Activated CD8-positive, alpha-beta memory T cell treated with anti-CD3 and anti-CD28 coated beads, Interleukin-2, amount 50 U/mL, for 1 hour (primary cell): ENCODE data around the gene NME3.
"Not testable (repeated sequence)": the region's sequence is repeated elsewhere in the genome, so short reads cannot be mapped to it uniquely, and the experiment has no call there.

Experiments used
- DNase-seq: peaks from one replicate; pipeline ENCODE4 v3.0.0-alpha.2; 2020; ENCODE audit errors: extremely low read depth

The NME3 gene

DNA sequence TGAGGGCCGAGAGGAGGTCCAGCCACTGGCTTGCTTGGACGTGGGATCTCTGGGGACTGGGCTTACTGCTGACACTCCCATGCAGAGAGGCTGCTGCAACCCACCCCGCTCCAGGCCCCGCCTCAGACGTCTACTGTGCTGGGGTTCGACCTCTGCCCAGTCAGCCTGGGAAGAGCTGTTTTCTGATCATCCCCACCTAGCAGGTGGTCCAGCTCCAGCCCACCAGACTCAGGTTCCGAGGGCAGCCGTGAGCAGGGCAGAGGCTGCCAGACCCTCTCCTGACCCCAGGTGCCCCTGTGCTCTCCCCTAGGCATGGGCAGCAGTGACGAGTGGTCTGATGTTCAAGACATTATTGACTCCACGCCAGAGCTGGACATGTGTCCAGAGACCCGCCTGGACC, 23.4 kb downstream of the NME3 start:
- DNase-seq, result no peak

DNA sequence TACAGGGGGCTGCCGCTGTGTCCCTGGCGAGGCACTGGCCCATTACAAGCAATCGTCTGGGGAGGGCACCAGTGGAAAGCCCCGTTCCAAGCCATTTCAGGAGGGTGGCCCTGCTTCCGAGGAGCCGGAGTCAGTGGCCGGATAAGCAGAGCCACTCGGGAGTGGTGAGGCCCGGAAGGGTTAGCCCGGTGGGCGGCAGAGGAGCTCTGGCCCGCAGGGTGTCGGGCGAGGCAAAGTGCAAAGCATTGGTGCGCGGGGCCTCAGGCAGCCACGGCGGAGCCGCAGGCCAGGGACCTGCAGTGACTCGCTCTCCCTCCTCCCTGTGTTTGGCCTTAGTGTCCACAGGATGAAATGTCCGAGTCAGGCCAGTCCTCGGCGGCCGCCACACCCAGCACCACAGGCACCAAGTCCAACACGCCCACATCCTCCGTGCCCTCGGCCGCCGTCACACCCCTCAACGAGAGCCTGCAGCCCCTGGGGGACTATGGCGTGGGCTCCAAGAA, 24.6 kb downstream of the NME3 start:
- DNase-seq, result no peak

DNA sequence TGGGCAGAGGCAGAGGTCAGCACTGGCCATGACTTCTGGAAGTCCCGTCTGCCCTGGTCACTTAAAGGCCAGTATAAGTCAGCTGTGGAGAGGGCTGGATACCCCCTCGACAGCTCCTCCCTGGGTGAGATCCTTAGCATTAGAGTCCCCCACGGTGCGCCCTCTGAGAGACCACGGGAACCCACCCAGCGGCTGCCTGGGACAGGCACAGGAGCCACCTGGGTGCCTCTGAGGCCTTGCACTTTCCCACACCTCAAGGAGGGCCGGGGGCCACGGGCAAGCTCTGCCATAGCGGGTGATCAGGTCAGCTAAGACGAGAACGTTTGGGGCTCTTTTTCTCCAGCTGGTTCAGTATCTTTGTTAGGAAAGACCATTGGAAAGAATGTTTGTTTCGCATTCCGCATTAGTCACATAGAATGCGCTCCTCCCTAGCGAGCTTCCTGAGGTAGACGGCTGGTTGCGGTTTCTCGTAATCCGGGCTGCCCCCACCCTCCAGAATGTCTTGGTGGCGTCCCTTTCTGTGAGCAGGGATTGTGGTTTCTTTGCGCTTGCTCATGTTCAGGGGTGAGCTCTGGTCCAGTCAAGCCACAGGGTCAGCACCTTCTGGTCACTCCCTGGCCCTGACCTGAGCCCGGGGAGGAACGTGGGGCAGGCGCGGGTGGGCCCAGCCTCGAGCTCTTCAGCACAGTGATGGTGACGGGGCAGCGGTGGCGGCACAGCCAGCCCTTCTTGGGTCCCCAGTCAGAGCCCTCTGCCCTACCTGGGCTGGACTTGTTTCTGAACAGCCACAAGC, 25.2 kb downstream of the NME3 start:
- no peak for DNase-seq

DNA sequence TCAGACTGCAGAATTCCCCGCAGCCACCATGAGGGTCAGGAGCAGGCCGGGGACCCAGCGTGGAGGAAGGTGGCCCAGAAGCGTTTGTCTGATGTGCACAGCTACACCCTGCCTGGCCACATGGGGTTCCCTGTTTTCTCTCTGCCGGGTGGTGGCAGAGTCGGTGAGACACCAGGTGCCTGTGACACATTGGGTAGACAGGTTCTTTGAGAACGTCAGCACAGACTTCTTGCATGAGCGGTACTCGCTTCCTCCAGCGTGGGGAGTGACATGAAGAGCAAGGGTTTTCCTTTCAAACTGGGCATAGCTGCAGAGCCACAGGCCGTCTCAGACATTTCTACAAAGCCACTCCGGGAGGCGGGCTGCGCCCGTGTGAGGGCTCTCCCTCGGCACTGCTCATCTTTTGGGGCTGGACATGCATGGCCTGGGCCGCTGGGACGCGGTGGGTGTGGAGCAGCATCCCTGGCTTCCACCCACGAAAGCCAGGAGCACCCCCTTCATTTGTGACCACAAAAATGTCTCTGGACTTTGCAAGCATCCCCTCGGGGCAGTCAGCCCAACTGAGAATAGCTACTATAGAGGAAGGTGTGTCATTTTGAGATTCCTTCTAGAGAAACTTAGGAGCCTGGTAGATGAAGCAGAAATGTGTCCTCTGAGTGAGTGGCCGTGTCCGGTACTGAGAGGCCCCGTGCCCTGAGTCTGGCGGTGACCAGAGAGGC, 26.0 kb downstream of the NME3 start:
- DNase-seq, result no peak

DNA sequence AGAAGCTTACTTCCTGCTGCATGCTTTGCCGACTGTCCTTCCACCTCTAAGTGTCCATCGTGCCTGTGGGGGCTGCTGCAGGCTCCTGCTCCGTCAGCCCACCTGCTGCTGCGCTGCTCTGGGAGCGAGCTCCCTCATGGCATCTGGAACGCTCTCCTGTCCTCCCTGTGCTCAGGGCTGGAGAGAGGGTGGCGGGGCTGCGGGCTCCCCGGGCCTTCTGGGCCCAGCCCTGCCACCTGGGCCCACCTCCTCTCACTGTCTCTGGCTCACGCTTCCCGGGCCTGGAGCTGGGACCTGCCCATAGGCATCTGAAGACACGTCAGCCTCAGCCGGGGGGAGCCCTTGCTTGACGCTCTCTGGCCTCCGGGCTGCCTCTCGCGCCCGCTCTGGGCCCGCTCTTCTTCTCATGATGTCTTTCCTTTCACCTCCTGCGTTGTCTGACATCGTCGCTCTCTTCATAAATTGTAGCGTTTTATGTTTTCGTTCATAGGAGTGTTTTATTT, 27.0 kb downstream of the NME3 start:
- no peak for DNase-seq

DNA sequence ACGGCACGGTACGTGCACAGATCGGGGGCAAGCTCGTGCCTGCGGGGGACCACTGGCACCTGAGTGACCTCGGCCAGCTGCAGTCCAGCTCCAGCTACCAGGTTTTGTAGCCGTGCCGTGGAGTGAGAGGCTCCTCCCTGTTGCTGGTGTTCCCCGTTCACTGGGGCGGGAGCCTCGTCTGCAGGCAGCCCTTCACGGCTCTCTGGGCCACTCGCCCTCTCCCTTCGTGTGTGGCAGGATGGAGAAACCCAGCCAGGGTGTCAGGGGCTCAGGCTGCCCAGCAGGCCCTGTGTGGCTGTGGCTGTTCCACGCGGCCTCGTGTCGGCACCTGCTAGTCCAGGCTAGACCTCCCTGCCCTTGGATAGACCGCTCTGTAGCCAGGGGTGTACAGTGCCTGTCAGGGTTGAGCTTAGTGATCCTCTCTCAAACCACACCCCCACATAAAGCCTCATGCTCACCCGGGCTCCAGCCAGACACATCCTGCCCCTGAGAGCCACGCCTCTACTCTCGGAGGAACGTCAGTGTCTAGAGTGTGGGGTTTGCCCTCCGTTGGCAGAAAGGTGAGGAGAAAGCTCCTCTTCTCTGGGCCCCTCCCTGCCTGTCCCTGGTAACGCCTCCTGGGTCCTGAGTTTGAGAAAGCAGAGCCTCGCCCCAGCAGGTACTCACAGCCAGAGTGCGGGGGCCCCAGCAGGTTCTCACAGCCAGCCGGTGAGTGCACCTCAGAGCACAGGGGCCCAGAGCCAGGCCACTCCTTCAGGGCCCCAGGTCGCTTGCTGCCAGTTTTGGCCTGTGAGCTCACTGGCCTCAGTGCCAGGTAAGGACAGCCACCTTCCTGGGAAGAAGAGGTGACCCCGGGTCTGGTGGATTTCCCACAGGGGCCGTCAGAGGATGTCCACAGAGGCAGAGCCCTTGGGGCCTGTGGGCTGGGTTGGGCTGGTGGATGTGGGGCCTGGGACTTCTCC, 27.7 kb downstream of the NME3 start:
- DNase-seq, result no peak

DNA sequence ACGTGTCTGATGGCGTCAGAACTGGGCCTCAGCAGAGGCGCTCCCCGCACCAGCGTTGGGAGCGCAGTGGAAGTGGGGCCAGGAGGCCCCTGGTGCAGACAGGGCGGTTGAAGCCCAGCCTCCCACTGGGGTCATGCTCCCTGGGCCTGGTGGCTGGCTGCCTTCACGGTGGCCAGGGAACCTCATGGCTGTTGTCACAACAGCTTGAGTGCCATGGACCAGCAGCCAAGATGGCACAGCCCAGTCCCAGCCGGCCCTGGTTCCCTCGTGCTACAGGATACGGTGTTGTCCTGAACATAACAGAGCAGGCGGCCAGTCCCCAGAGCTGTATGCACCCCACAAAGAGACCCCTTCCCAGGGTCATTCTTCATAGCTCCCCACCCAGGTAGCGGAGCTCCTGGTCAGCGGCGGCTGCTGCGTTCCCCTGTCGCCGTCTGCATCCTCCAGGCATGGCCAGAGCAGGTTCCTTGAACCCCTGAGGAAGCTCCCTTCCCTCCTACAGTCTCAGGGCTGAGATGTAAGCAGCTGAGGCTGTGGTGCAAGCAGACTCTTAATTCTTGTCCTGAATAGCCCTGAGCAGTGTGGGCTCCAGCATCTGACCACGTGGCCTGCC, 29.7 kb downstream of the NME3 start:
- DNase-seq, result no peak

DNA sequence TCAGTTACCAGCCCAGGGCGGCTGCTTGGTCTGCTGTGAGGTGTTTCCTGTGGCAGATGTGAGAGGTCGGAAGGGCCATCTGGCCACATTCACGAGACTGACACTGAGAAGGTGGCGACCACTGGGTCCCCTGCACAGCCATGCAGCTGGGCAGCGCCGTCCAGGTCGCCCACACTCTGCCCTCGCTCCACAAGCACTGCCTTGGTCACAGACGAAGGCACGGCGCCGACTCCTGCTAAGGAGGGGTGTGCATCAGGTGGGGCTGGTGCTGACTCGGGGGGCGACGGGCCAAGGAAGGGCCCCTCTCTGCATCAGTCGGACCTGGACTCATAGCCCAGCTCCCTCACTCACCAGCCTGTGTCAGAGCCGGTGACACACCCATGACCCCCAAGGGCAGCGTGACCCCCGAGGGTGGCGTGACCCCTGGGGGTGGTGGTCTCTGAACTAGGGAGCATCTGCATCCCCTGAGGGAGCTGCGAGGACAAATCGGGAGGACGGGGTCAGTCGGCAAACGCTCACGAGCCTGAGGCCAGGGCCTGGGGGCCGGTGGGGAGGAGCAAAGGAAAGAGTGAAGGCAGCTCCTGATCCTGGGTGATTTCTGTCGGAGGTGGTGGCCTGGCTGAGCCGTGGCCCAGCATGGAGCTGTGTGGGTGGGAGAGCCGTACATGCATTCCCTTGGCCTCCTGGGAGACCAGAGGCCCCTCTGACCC, 30.4 kb downstream of the NME3 start:
- DNase-seq, result no peak

DNA sequence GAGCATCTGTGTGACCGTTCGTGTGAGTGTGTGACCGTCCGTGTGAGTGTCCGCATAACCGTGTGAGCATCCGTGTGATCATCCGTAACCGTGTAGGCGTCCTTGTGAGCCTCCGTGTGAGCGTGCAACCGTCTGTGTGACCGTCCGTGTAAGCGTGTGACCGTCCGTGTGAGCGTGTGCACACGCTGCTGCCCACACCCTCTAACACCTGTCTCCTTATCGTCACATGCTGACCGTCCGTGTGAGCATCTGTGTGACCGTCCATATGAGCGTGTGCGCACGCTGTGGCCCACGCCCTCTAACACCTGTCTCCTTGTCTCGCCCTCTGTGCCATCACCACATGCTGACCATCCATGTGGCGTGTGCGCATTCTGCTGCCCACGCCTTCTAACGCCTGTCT, 31.1 kb downstream of the NME3 start:
- DNase-seq, result no peak

DNA sequence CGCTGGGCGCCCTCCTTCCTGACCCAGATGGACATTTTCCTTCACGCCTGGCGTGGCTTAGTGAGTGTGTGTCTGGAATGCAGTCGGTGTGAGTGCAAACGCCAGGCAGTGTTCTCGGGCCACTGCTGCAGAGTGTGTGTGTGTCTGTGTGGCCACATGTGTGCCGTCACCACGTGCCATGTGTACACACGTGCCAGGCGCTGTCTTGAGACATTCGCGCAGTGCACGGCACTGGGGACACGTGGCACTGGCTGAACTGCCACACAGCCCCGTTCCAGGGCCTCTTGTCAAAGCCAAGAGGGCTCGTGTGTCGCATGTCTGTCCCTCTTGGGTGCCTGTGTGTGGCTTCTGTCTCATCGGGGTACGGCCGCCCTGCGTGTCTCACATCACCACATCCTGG, 36.5 kb downstream of the NME3 start:
- no peak for DNase-seq

DNA sequence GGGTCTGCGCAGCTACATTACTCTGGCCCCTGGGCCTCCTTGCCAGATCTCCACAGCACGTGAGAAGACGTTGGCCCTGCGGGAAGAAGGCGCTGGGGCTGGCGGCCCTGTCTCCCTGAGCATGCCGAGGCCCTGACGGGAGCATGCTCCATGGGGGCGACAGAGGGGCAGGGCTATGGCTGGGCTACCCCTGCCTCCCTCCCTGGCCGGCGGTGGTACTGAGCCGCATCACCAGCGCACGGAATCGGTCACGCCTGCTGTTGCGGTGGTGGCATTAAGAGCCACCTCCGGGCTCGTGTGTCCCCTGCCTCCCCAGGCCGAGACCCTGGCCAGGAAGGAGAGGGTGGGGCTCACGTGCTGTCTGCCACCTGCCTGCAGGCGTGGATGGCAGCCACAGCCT, 37.2 kb downstream of the NME3 start:
- DNase-seq, result no peak

DNA sequence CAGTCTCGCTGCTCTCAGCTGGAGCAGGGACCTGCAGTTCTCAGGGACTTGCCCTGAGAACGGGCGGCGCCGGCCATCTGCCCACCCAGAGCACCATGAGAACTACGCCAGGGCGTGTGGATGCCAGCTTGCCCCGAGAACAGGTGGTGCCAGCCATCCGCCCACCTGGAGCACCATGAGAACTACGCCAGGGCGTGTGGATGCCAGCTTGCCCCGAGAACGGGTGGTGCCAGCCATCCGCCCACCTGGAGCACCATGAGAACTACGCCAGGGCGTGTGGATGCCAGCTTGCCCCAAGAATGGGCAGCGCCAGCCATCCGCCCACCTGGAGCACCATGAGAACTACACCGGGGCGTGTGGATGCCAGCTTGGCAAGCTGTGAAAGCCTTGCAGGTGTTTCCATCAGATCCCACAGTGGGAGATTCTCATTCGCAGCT, 38.8 kb downstream of the NME3 start:
- not testable (repeated sequence) for DNase-seq

DNA sequence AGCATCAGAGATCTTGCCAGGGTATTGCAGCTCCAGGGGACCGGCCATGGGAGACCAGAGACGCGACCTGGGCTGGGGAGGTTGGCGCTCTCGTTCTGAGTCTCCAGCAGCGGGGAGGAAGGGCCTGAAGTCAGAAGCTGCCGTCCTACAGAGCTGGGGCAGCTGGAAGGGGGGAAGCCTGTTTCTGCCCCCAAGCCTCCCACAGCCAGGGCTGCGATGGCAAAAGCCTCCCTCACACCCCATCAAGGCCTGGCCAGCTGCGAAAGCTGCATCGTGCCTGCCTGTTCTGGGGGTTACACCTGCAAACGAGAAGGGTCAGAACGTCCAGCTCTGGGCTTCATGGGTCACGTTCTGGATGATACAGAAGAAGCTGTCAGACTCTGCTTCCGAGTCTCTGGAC, 39.3 kb downstream of the NME3 start:
- DNase-seq, result no peak

DNA sequence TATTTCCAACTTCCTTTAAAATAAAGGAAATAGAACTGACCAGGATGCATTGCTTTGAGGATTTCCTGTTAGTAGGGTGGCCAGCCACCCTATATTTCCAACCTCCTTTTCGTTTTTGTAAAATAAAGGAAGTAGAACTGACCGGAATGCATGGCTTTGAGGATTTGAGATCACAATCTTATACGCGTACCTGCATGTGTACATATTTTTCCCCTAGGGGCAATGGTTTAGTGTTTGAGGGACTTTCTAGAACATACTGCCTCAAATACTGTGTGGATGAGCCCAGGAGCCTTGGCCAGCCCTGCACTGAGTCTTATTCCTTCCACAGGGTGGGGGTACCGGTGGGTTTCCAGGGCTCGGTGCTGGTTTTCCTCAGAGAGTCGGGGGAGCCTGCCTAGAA, 39.7 kb downstream of the NME3 start:
- DNase-seq, result no peak

DNA sequence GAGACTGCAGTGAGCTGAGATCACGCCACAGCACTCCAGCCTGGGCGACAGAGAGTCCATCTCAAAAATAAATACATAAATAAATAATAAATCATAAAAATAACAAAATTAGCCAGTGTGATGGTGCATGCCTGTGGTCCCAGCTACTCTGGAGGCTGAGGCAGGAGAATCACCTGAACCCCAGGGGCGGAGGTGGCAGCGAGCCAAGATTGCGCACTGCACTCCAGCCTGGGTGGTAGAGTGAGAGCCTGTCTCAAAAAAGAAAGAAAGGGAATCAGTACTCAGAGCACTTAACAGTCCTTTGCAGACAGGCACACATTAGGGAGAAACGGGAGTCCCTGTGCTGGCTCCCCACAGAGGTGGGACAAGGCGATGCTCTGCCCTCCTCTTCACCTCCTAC, 40.3 kb downstream of the NME3 start:
- no peak for DNase-seq

DNA sequence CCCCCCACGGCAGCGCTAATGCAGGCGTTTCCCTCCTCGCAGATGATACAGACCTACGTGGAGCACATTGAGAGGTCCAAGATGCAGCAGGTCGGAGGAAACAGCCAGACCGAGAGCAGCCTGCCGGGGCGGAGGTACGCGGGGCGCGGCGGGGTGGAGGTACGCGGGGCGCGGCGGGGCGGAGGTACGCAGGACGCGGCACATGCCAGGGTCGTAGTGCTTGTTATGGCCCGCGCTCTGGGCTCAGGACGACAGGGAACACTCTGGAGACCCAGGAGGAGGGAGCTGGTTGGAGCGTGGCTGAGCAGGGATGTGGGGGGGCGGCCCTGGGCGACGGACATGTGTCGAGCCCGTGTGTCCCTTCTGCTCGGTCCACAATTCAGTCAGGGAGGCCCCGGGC, 41.9 kb downstream of the NME3 start:
- no peak for DNase-seq

DNA sequence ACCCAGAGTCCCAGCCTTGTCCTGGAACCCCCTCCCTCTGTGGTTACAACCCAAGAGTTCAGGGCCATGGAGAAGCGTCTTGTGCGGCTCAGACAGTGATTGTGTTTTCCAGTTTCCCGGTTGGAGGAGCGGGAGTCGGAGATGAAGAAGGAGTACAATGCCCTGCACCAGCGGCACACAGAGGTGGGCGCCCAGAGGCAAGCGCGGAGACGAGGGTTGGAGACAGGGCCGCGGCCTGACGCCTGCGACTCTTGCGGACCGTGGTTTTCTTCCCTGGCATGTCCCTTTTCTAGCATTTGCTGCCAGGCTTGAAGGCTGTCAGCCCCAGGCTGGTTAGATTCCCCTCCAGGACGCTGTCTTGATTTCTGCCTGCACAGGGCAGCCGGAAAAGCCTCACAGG, 42.3 kb downstream of the NME3 start:
- no peak for DNase-seq

DNA sequence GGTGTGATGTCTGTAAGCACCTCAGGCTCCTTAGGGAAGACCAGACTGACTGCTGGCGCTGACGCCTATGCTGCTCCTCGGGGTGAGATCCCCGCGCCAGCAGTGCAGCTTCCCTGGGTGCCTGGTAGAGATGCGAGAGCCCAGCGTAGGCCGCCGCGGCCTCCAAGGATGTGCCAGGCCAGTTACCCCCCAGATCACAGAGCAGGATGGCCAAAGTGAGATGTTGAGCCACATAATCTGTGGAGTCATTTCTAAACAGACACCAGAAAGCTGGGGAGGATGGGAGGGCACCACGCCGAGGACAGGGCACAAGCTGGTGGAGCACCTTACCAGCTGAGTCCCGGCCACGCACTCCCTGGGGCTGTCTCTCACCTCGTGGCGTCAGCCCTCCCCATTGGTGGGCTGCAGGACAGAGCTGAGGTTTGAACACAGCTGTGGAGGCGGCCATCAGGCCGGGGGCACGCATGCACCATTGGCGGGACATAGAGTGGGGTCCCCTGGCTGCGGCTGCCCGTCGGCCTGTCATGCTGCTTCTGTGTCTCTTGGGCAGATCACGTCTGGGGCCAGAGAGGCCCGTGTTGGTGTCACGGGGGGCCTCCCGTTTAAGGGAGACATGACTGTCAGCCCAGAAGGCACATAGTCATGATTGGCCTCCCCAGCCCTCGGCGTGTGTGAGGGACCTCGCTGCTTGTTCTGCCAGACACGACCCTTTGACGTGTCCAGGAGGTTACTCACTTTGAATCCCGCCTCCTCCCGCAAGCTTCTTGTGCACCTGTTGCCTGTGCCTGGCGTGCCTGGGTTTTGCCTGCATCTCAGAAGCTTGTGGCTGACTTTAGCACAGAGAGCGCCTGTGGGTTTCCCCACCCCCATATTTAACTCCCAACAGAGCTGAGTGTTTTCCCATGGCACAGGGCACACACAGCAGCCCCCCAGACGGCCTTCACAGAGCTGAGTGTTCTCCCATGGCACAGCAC, 43.4 kb downstream of the NME3 start:
- no peak for DNase-seq

DNA sequence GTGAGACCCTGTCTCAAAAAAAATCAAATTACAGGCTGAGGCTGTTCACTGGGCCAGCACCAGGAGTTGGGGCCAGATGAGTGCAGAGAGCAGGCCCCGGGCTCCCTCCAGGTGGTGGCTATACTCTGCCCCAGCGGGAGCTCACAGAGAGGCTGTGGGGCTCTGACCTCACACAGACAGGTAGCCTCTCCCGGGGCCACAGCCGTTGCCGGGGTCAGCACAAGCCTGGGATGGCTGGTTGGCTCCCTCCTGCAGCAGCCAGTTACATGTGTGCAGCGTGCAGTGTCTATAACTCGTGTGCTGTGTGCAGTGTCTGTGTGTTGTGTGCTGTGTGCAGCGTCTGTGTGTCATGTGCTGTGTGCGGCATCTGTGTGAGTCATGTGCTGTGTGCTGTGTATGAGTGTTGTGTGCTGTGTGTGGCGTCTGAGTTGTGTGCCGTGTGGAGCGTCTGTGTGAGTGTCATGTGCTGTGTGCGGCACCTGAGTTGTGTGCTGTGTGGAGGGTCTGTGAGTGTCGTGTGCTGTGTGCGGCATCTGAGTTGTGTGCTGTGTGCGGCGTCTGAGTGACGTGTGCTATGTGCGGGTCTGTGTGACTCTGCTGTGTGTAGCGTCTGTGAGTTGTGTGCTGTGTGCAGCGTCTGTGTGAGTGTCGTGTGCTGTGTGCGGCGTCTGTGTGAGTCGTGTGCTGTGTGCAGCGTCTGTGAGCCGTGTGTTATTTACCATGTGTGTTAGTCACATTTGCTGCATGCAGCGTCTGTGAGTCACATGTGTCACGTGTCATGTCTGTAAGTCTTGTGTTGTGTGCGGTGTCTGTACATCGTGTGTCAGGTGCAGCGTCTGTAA, 44.5 kb downstream of the NME3 start:
- DNase-seq, result no peak
